GM19035 (cell line): ENCODE measurements around the gene COQ8A.
"Not testable (repeated sequence)": the region's sequence is repeated elsewhere in the genome, so short reads cannot be mapped to it uniquely, and the experiment has no call there.

Experiments used
- ATAC-seq: cut with Tn5 transposase; IDR thresholded peaks from one replicate; pipeline ENCODE4 v1.9.1; 2021; ENCODE audit not compliant: unreplicated experiment

The COQ8A gene

DNA sequence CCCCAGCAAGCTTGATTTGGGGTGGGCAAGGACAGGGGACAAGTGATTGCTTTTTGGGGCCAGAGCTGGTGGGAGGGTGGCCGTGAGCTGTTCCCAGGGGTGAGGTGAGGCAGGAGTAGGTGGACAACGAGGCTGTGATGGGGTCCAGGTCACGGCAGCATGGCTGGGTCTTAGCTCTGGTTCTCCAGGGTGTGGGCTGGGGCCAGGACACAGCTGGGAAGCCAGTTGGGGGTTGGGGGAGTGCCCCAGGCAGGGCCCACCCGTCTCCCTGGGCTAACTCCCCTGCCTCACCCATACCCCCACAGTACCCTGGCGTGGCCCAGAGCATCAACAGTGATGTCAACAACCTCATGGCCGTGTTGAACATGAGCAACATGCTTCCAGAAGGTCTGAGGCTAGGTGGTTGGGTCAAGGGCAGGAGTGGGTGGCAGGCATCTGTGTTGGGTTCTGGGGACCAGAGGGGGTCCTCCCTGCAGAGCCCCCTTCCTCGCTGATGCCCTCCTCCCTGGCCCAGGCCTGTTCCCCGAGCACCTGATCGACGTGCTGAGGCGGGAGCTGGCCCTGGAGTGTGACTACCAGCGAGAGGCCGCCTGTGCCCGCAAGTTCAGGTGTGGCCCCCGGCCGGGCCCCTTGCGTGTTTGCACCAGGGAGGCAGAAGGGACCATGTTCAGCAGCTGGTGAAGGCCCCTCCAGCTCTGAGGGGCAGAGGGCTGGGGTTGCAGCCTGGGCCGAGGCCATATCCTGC lies 43.3 kb downstream of the COQ8A start:
- no peak for ATAC-seq

DNA sequence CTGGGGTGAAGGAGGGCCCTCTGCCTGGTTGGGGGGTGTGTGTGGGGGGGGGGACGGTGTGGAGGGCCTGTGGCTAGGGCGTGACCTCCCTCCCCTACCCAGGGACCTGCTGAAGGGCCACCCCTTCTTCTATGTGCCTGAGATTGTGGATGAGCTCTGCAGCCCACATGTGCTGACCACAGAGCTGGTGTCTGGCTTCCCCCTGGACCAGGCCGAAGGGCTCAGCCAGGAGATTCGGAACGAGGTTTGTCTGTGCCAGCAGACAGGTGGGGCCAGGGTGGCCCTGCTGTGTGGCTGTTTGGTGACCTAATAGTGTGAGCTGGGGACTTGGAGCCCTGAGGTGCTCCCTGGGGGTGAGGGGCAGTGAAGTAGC lies 43.9 kb downstream of the COQ8A start:
- ATAC-seq = no peak

DNA sequence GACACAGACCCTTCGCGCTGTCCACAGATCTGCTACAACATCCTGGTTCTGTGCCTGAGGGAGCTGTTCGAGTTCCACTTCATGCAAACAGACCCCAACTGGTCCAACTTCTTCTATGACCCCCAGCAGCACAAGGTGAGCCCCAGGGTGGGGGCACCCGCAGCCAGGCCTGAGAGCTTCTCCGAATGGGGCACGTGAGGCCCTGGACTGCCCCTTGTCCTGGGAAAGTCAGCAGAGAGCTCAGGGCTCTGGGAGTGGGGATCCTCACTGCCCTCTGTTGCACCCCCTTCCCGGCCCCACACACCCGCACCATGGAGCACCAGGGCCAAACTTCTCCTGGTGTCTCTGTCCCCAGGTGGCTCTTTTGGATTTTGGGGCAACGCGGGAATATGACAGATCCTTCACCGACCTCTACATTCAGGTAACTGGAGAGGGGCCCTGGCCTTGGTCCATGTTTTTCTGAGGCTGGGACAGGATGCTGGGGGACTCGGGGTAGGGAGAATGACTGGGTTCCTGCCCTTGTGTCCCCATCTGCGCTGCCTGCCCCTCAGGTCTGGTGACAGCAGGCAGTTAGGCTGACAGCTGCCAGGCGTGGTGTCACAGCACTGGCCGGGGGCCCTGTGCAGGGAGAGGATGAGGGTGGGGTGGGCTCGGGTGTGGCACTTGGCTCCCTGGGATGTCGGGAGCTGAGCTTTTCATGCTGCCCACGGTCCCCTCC lies 44.6 kb downstream of the COQ8A start:
- ATAC-seq = no peak

DNA sequence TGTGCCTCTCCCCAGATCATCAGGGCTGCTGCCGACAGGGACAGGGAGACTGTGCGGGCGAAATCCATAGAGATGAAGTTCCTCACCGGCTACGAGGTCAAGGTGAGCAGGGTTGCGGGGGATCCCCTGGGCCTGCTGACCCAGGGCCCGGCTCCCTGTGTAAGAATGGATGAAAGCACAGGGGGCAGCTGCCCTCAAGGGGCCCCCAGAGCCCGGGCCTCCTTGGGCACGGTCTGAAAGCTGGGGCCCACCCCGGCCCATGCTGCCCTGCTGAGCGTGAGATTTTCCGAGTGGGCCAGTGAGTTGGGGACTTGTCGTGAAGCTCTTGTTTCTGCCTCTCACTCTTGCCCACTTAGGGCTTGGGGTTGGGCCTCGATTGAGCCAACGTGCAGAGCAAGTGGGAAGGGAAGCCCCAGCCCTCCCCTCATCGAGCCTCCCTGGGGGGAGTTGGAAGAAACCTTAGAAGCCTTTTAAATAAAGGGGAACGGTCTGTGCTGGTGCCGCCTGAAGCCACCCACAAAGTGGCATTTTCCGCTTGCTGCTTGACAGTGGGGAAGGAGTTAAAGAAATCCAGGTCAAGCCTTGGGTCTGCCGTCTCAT lies 45.2 kb downstream of the COQ8A start:
- no peak for ATAC-seq

DNA sequence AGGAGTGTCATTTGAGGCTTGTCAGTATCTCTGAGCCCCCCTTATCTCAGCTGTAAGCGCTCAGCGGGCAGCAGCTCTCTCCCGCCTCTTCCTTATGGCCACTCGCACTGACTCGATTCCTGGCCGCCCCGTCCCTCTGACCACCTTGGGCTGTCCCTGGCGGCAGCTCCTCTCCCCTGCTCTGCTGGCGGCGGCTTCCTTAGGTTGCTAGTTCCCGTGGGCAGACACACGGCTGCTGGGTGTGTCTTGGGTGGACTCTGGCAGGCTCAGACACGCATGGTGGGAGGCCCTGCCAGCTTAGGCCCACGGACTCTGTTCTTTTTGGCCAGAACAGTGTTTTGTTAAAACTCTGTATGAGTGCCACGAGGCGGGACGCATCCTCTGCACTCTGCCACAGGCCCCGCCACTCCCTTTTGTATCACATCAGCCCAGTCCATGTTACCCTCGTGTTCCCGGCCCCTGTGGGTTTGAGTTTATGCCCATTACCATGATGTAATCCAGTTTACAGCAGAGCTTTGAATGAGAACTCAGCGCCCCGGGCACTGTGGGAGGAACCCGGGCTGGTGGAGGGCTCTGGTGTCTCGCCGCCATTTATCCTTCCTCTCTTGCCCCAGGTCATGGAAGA lies 45.9 kb downstream of the COQ8A start:
- ATAC-seq = no peak

DNA sequence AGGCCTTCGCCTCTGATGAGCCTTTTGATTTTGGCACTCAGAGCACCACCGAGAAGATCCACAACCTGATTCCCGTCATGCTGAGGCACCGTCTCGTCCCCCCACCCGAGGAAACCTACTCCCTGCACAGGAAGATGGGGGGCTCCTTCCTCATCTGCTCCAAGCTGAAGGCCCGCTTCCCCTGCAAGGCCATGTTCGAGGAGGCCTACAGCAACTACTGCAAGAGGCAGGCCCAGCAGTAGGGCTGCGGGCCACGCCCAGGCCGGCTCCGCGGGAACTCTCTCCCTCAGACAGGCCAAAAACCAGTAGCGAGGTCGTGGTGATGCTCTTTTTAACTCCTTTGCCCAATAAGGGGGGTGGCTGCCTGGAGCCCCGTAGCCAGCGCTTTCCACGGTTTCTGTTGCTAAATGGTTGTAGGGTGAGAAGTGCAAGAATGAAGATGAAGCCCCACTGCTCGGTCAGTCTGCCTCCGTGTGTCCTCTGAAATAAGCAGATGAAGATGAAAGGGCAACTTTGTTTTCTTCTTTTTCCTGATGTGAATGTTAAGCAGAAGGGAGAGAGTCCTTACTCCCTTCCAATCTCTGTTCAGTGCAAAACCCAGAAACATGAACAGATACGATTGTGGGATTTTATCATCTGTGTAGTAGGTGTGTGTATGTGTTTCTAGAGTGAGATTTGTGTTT lies 46.5 kb downstream of the COQ8A start:
- ATAC-seq = no peak

DNA sequence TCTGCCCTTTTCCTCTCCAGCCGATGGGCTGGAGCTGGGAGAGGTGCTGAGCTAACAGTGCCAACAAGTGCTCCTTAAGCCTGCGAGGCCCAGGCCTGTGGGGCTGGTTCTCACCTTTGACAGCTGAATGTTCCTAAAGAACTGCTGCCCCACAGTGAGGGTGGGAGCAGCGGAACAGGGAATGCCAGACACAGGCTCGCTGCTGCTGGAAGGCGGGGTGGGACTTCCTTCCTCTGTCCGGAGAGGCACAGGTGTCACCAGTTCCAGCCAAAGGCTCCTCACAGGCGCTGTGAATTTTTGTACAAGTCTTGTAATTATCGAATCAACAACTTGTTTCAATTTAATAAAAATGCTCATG lies 47.1 kb downstream of the COQ8A start:
- no peak for ATAC-seq

DNA sequence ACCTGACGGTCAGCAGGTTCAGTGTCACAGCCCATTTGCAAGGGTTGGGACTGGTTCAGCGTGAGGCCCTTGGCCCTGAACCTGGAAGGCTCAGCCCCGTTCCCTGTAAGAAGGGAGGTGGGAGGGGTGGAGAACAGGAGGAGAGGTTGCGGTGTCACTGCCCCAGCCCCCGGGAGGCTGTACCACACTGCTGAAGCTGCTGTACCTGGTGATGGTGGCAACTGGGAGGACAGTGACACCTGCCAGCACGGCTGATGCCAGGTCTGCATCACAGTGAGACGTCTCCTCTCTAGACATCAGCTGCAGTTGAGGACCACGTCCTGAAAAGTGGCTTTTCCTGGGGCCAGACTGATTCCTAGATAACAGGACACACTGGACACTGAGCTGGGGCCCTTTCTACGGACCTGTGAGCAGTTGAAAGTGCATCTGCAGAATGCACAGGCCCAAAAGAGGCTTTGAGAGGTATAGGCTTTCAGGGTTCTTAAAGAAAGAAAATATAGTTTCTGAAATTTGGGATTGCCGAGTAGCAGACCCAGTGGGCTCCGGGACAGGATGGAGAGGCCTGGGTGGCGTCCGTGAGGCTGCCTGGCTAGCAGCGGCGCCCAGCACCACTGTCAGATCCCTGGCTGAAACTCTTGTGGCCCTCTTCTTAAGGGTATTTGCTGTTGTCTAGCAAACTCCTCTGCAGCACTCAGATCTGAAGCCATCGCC lies 47.7 kb downstream of the COQ8A start:
- no peak for ATAC-seq

DNA sequence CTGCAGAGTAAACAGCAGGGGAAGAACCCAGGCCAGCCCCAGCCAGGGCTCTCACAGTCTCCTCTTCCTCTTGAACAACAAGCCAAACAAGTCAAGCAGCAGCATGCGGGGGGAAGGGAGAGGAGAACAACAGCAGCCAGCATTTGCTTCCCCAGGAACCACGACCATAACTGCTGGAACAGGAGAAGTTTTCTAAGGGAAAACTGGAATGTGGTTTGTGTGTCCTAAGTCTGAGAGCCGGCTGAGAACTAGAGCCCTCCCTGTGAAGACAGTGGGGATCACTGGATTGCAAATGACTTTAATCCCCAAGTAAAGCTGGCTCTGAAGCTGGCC lies 48.2 kb downstream of the COQ8A start:
- ATAC-seq = no peak

DNA sequence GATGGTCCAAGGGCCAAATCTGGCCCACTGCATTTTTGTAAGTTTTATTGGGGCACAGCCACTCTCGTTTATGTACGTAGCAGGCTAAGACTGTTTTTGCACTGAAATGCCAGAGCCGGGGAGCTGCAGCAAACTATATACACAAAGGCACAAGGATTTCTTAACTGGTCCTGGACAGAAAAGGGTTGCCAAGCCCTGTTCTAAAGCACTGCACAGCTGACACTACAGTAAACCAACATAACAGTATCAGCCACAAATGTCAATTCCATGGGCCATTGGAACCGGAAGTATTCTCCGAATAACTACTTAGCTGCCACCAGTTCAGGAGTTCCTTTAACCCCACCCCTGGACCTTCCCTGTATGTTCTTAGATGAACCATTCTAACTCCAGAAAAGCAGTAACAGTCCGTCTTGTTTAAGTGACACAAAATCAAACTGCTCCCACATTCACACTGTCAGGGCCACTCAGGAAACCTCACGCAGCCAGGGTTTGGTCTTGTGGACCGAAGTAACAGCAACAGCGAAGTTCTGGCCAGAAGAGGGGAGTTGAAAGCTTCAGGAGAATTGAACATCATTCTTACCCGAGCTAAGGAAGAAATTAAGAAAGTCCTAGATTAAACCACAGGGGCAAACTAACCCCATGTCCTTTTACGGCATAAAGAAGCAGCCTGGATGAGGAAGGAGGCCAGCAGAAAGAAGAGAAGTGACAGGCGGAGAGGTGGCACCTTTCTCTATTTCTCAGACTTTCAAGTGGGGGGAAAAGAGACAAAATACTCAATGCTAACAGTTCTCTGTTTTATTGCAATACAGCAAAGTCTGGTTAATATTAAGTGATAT lies 49.2 kb downstream of the COQ8A start:
- no peak for ATAC-seq

DNA sequence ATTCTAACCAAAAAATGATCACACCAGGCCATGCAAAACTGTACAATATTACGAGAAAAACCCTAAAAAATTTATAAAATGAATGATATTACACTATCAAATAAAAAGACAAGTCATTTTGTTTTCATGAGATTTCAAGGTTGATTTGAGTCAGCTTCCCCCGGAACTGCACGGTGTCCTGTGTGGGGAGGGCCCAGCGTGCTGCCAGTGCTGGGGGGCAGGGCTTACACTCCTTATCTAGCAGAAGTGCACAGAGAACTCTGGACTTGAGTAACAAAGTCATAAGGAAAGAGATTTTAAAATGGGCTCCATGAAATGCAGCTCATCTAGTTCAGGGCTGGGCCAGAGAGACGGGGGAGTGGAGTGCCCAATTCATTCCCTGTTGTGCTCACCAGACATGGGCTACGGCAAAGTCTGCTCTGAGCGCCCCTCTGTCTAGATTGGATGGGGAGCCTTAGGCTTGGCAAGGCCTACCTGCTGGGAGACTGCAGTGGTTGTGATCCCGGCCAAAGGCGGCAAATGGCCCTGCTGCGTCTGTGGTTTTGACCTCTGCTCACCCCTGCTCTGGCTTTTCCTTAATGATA lies 50.1 kb downstream of the COQ8A start:
- peak; percentile 82 for ATAC-seq

DNA sequence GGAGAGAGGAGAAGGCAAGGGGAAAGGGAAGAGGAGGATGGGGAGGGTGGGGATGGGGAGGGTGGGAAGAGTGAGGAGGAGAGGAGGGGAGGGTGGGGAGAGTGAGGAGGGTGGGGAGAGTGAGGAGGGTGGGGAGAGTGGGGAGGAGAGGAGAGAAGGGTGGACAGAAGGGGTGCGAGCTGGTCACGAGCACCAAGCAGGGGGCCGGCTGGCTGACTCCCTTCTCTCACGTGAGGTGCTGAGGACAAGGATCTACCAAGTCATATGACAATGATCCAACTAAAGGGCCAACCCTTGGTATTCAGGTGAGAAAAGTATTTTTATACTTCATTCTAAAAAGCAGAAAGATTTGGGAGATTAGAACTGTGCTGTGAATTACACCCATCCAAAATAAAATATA lies 51.8 kb downstream of the COQ8A start:
- ATAC-seq = no peak

DNA sequence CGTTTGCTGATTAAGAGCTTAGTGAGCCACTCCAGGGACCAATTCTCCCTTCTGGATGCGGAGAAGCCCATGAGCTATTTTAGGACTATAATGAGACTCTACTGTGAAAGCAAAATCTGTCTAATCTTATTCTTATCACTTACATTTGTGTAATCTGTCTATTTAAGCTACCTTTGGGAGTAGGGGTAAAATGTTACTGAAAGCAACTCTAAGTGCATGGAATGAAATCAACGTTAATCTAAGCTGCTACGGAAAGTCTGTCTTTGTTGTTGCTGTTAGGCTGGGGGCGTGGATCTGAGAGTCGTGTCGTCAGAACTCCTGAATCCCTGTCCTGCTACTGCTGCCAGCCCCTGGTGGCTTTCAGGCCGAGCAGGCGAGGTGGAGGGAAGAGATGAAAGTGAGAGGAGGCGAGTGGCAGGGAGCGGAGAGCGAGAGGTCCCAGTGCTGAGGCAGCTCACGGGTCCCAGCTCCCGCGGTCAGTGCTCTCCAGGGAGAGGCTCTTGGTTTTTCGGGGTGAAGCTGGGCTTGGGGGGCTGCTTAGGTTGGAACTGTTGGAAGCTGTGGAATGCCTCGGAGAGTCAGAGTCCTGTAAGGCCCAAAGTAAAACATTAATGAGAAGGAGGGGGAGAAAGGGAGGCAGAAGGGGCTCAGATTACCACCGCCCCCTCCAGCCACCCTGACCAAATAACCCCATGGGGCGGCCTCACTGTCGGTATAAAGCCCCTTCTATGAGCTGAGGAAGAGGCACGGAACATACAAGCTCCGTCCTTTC lies 53.9 kb downstream of the COQ8A start:
- ATAC-seq = no peak

DNA sequence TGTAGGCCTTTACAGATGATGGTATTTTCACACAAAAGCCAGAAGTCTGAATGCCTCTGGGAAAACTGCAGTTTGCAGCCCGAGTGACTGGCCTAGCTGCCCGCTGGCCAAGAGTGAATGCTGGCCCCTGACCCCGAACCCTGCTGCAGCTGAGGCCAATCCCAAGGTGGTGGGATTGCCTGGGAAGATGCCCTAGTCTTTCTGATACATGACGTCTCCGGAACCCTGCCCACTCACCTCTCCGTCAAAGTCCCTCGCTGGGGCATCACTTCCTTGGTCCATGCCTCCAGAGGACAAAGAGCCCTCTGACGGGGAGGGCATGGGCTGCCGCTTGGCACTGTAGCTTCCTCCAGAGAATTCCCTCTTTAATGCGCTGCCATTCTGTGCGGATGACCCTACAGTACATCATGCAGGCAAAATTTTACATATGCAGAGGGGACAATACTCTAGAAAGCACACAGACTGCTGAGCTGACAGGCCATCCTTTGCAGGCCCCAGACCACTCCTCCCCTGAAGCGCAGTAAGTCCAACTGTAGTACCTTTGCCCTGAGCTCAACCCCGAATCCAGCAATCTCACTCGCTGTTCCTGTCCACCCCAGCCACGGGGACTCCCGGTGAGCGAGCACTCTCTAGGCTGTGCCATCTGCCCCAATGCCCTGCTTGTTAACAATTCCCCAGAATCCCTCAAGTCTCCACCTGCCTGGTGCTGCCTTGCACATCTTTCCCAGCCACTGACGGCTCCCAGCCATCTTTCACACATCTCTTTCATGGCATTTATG lies 54.7 kb downstream of the COQ8A start:
- no peak for ATAC-seq

DNA sequence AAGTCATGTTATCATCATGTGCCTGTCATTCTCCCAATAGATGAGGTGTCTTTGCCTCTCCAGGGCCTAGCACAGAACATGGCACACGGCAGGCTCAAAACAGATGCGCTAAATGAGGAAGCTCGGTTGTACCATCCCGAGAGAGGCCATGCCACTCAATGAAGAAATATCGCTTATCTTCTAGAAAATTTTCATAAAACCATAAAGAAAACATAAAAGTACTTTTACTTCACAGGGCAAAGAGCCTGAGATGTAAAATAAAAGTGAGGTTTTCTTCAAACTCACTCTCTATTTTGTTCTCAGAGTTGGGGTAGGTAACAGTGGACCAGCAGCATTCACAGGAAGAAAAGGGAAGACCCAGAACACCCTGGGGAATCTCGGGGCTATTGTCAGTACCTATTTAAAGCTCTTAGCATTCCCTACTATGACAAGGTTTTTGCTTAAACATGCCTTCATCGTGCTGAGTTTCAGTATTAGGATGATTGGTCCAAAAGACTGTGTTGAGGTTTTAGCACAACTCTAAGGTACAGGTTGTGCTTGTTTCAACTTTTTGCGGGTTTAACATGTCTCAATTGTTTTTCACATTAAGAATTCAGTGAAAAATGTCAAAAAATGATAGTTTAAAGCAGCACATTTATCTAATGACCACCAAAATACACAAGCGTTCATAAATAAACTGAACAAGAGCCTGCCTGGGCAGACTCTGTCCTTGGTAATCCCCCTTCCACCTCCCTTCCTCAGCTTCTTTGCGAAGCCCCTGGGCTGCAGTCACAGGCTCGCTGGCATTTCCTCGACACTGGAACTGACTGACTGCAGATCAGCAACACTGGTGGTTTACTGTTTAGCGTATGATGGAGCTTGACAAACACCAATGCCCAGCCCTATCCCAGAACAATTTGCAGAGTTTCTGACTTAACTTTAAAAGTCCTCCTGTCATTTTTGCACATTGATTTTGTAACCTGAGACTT lies 55.6 kb downstream of the COQ8A start:
- peak; percentile 97 for ATAC-seq

DNA sequence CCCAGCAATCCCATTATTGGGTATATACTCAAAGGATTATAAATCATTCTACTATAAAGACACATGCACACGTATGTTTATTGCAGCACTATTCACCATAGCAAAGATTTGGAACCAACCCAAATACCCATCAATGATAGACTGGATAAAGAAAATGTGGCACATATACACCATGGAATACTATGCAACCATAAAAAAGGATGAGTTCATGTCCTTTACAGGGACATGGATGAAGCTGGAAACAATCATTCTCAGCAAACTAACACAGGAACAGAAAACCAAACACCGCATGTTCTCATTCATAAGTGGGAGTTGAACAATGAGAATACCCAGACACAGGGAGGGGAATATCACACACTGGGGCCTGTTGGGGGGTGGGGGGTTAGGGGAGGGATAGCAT lies 59.5 kb downstream of the COQ8A start:
- not testable (repeated sequence) for ATAC-seq

DNA sequence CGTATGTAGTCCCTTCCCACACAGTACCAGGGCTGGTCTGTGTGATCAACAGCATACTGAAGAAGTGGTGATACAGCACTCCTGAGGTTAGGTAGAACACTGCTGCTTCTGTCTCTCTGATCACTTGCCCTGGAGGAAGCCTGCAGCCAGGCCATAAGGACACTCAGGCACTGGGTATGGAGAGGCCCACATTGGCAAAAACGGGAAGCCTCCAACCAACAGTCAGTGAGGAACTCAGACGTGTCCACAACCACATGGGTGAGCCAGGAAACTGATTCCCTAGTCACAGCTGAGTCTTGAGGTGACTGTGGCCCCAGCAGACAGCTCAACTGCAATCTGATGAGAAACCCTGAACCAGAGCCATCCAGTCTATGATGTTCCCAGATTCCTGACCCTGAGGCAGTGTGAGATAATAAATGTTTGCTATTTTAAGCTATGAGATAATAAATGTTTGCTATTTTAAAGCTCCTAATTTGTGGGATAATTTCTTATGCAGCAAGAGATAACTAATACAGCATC lies 62.5 kb downstream of the COQ8A start:
- ATAC-seq = no peak
